GM18505 (cell line): Measurements from ENCODE around the gene NYAP2.
A peak's percentile ranks its signal among the peaks of the same experiment; 100 is the strongest.

ENCODE experiments used
- ATAC-seq: cut with Tn5 transposase; IDR thresholded peaks from one replicate; pipeline ENCODE4 v1.9.1; 2021; ENCODE audit not compliant: unreplicated experiment
- POLR2A ChIP-seq: IDR thresholded peaks from 4 replicates; pipeline ENCODE4 v1.6.1; 2011; ENCODE audit warnings: borderline replicate concordance; ENCODE audit not compliant: insufficient read depth, insufficient read length; ENCODE audit errors: extremely low read depth

NYAP2 gene

GRCh38 chr2:225479386-225479785 lies 79.9 kb downstream of the NYAP2 start:
- ATAC-seq = no peak
- no peak for TF ChIP-seq POLR2A

DNA sequence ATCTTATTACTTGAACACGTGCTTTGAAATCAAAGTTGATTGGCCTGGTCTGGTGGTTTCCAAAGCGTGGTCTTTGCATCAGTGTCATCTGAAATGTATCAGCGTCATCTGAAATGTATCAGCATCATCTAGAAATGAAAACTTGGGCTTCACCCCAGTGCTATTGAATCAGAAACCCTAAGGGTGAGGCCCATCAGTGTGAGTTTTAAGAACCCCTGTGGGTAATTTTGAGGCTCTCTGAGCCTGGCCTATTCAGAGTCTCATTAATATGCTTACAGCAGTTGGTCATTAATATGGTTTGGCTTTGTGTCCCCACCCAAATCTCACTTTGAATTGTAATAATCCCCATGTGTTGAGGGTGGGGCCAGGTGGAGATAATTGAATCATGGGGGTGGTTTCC lies 85.2 kb downstream of the NYAP2 start:
- ATAC-seq = no peak
- no peak for TF ChIP-seq POLR2A

- no peak for ATAC-seq
- no peak for TF ChIP-seq POLR2A
These were observed 86.7 kb downstream of the NYAP2 start for GRCh38 chr2:225486236-225486635.

GRCh38 chr2:225487878-225488416 lies 88.4 kb downstream of the NYAP2 start:
- TF ChIP-seq POLR2A = no peak
- ATAC-seq = no peak

DNA sequence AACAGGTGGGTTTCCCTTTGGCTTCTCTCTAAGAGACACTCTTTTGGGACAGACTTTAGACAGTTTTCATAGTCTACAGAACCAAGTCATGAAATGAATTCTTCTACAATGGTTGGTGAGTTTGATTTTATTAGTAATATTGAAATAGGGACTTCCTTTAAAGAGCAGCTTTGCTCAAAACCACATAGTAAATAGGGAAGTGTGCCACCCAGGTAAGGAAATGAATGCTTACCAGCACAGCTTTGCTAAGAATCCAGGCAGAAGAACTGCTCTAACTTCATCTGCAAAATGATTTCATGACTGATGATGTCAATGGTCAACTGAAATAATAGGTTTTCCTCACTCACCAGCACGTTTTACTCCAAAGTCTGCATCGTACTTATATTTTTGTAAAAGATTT lies 89.2 kb downstream of the NYAP2 start:
- no peak for TF ChIP-seq POLR2A
- ATAC-seq = peak; percentile 79

- no peak for TF ChIP-seq POLR2A
- no peak for ATAC-seq
These were observed 94.0 kb downstream of the NYAP2 start for GRCh38 chr2:225493420-225494099.

DNA sequence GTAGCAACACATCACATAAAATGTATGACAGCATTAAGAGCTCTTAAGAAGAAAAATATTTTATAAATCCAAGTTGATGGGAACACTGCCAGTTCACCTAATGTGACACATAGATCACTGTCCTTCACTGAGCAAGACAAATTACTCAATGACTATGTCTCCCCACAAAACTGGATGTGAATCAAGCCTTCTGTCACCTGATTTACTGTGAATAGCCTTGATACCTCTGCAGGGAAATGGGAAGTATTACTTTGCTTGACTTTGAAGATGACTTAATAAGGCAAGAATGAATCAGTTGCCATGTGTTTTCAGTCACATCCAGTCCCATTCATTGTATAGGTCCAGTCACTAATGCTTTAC lies 94.6 kb downstream of the NYAP2 start:
- TF ChIP-seq POLR2A = no peak
- ATAC-seq = no peak

DNA sequence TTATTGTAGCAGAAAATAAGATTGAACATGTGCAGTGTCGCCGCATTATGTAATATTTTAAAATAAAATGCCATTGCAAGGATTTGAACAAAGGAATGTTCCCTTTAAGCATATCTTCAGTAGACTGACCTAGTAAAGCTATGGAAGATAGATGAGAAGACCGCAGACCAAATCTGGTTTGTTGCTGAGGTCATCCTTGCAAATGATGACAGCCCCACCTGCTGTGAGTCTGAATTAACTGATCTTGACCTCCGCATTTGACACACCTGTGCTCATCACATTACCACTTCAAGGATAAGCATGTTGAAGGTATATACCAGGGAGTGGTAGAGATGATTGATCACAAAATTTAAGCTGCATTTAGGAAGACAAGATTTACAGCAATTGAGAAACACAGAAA lies 96.2 kb downstream of the NYAP2 start:
- no peak for TF ChIP-seq POLR2A
- ATAC-seq = no peak

DNA sequence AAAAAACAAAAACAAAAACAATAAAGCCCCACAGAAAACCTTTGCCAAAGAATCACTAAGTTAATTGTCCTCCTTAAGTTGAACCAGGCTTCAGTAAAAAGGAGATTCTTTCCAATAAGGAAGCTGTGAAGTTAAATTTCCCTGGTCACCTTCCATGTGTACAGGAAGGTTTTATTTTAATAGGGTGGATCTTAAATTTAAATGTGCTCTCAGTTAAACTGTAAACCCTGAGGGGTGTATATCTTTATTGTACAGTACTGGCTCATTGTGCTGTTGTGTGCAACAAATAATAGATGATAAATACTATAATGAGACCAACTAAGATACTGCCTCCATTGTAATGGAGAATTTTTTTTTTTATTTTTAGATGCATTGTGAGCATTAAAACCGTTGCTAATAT lies 97.1 kb downstream of the NYAP2 start:
- no peak for ATAC-seq

DNA sequence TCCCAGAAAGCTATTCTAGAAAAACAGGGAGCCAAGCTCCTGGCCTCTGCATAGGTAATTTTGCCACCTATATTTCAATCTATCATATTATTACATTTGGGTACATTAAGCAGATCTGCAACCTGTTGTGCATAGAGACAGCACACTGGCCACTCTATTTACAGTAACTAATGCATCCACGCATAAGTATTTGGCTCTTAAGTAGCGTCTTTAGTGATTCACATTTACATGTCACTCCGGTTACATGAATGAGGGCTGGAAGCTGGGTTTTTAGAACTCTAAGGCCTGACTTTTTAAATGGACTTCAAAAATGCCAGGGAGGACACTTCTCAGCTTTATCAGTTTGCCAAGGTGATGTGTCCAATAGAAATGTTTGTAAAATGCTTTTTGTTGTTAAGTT lies 97.7 kb downstream of the NYAP2 start:
- no peak for ATAC-seq
- TF ChIP-seq POLR2A = no peak

More for the DNA sequence above, 97.1 kb downstream of the NYAP2 start:
- TF ChIP-seq POLR2A = no peak

- no peak for ATAC-seq
- TF ChIP-seq POLR2A = no peak
These were observed 101.5 kb downstream of the NYAP2 start for GRCh38 chr2:225501022-225501421.

- TF ChIP-seq POLR2A = no peak
- ATAC-seq = no peak
These were observed 103.5 kb downstream of the NYAP2 start for GRCh38 chr2:225502971-225503370.

DNA sequence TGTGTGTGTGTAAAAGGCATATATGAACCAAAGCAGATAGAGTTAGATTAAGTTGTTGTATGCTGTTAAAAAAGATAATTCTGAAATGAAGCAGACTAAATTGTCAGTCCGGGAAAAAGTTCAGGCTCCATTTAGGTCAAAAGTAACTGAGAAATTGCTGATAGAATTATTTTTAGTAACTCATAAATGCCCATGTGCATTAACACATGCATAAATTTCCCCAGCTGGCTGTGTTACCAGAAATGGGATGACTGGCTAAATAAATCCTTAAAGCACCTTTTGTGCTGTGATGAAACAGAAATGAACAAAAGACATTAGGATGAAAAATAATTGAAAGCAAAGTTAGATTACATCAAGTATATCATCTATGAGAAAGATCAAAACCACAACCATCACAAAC lies 111.3 kb downstream of the NYAP2 start:
- no peak for TF ChIP-seq POLR2A
- no peak for ATAC-seq

DNA sequence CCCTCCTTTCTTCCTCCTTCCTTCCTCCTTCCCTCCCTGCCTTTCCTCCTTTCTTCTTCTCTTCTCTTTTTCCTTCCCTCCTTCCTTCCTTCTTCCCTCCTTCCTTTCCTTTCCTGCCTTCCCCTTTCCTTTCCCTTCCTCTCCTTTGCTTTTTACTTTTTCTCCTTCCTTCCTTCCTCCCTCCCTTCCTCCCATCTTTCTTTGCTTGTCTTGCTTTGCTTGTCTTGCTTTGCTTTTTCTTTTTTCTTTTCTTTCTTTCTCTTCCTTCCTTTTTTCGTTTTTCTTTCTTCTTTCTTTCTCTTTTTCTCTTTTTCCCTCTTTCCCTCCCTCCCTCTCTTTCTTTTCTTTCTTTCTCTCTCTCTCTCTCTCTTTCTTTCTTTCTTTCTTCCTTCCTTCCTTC lies 113.0 kb downstream of the NYAP2 start:
- ATAC-seq = no peak
- no peak for TF ChIP-seq POLR2A
